ENCODE results near the gene CEBPA. TPM values are rescaled to one million over a fixed set of nuclear protein-coding genes. Genes with fewer than 3 reads are reported as not detected.

Gene CEBPA
- total RNA-seq, 4 donors from 2014 or later, result 27.1 to 33.5 (median 31.5) TPM

DNA sequence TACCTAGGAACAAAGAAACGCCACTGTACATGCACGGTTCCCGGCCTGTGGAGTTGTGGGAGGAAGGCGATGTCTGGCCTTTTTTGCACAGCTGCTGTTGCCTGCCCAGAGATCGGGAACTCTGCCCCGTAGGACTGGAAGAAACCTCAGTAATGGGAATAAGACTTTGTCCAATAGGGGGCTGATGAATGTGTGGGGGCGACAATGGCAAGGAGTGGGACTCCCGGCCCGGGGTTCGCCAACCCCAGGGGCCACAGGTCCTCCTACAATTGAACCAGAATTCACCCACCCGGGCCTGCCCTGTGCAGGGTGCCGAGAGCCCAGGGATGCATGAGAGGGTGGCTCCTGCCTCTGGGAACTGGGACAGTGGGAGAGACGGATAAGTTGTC is 2.0 kb upstream of the CEBPA start:
- Histone ChIP-seq H3K4me3 (peak overlapping the region in 3 of 4 donors; percentile 85 to 94 (median 89)), H3K4me1 (peaks cover 19 to 54% (median 22%) of the 10 kb centered on the region in 3 donors), H3K27me3 (peaks cover 0 to 25% (median 0%) of the 10 kb centered on the region in 4 donors), H3K9me3 (no peaks in the 10 kb centered on the region), H3K36me3 (no peaks in the 10 kb centered on the region), H3K27ac (peak overlapping the region in 1 of 4 donors; percentile 90)
- 61 to 79% methylated on average over 10 to 11 of the region's 13 CpGs for WGBS, 2 donors
- no peak for TF ChIP-seq CTCF (IDR thresholded peaks at IDR 0.05)
- no peak for TF ChIP-seq POLR2A (IDR thresholded peaks at IDR 0.05)
- intact Hi-C loops (cut with DNase I), result loop anchor here (5.0 kb wide), 1 partner anchor 68 kb away; the partner anchor contains the start of gene CEBPG
- DNase-seq, result no peak

DNA sequence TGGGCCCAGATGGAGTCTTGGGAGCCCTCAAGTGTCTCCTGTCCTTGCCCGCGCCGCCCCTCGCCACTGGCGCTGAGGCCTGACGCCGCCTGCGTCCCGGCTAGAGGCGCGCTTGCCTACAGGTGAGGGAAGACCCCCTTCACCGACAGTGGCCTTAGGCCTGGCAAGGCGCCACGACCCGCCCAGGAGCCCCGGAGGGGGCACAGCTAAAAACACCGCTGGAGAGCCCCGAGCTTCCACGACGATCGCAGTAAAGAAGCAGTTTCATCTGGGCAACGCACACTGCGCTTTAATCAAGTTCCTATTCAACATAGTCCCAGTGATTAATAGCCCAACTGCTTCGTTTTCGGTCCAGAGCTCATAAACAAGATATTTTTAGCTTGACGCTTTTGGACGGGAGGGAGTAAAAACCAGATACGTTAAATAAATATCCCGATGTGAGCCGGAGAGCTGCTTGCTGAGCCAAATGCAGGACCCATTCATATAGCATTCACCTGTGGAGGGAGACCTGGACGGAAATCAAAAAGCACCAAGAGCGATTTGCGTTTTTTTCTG is 1.5 kb upstream of the CEBPA start:
- H3K4me3 ChIP-seq, result peak overlapping the region; percentile 78 to 94 (median 87)
- WGBS, 2 donors, result 18 to 23% methylated on average over 11 to 12 of the region's 33 CpGs
- TF ChIP-seq POLR2A (IDR thresholded peaks at IDR 0.05), result no peak
- no peak for TF ChIP-seq CTCF (IDR thresholded peaks at IDR 0.05)
- H3K27me3 ChIP-seq, result peaks cover 0 to 30% (median 0%) of the 10 kb centered on the region in 4 donors
- DNase-seq, result no peak
- peaks cover 24 to 59% (median 27%) of the 10 kb centered on the region in 3 donors for H3K4me1 ChIP-seq
- no peaks in the 10 kb centered on the region for H3K9me3 ChIP-seq
- H3K27ac ChIP-seq, result peak overlapping the region; percentile 85 to 95 (median 90)
- intact Hi-C loops (cut with DNase I), result loop anchor here (5.0 kb wide), 1 partner anchor 68 kb away; the partner anchor contains the start of gene CEBPG
- H3K36me3 ChIP-seq, result no peaks in the 10 kb centered on the region

DNA sequence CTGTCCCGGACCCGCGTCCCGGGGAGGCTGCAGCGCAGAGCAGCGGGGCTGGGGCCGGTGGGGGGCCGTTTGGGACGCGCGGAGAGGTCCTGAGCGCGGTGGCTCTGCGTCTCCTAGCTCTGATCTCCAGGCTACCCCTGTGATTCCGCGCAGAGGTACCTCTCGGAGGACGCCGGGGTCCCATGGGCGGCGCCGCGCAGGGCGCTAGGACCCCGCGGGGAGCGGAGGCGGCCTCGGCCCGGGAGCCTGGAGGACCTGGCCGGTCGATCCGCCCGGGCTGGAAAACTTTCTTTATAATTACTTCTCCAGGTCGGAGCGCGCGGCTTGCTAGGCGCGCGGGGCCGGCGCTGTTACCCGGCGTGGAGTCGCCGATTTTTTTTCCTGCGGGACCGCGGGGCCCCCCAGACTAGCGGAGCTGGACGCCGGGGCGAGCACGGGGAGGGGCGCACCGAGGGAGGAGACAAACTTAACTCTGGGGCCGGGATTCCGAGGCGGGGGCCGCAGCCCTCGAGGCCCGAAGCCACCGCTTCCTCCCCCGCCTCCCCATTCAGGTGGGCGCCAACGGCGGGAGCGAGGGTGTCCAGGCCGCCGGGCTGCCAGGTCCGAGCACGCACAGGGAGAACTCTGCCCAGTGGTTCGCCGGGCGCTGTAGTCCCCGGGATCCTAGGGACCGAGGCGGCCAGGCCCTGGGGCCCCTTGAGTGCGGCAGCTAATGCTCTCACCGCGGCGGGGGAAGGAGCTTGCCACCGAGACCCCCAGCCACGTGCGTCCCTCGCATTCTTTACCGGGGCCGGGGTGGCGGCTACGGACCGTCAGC is 848 bp upstream of the CEBPA start:
- Histone ChIP-seq H3K4me3 (peak overlapping the region; percentile 78 to 94 (median 87)), H3K27ac (peak overlapping the region; percentile 85 to 95 (median 90)), H3K36me3 (no peaks in the 10 kb centered on the region), H3K9me3 (no peaks in the 10 kb centered on the region), H3K27me3 (peaks cover 0 to 34% (median 0%) of the 10 kb centered on the region in 4 donors), H3K4me1 (peaks cover 29 to 66% (median 33%) of the 10 kb centered on the region in 3 donors)
- WGBS, 2 donors, result 0 to 2% methylated on average over 19 to 25 of the region's 92 CpGs
- intact Hi-C loops (cut with DNase I), result loop anchor here (5.0 kb wide), 1 partner anchor 69 kb away; the partner anchor contains the start of gene CEBPG
- DNase-seq, result no peak
- TF ChIP-seq POLR2A (IDR thresholded peaks at IDR 0.05) (no peak), CTCF (IDR thresholded peaks at IDR 0.05) (no peak)

- intact Hi-C loops (cut with DNase I), result loop anchor here (5.0 kb wide), 1 partner anchor 70 kb away; the partner anchor contains the start of gene CEBPG
- H3K36me3 ChIP-seq, result no peaks in the 10 kb centered on the region
- H3K27ac ChIP-seq, result peak overlapping the region; percentile 89 to 95 (median 90)
- TF ChIP-seq POLR2A (IDR thresholded peaks at IDR 0.05) (no peak), CTCF (IDR thresholded peaks at IDR 0.05) (no peak)
- peaks cover 0 to 34% (median 0%) of the 10 kb centered on the region in 4 donors for H3K27me3 ChIP-seq
- H3K4me1 ChIP-seq, result peaks cover 40 to 73% (median 43%) of the 10 kb centered on the region in 3 donors
- H3K4me3 ChIP-seq, result peak overlapping the region; percentile 78 to 94 (median 87)
- DNase-seq, result no peak
- 0% methylated on average over 2 of the region's 41 CpGs; no CpG with 5 or more reads in 1 of the 2 donors for WGBS, 2 donors
- no peaks in the 10 kb centered on the region for H3K9me3 ChIP-seq
Measured at GRCh38 chr19:33301900-33302174, 497 bp downstream of the CEBPA start.

Measured in esophagus squamous epithelium (tissue), 5 donors.